HL-60/S4 treated with retinoic acid at 250 ng/mL for 4 days and 3 days (cell line): ENCODE measurements around the gene CAMK1D.

Experiments used
- in situ Hi-C: fragments of 300-500 bp; cut with MboI; formaldehyde crosslinking; loops from 2 replicates; pipeline ENCODE4 v1.7.0; 2022; ENCODE audit warnings: low sequenced_read_pairs

Gene CAMK1D

DNA sequence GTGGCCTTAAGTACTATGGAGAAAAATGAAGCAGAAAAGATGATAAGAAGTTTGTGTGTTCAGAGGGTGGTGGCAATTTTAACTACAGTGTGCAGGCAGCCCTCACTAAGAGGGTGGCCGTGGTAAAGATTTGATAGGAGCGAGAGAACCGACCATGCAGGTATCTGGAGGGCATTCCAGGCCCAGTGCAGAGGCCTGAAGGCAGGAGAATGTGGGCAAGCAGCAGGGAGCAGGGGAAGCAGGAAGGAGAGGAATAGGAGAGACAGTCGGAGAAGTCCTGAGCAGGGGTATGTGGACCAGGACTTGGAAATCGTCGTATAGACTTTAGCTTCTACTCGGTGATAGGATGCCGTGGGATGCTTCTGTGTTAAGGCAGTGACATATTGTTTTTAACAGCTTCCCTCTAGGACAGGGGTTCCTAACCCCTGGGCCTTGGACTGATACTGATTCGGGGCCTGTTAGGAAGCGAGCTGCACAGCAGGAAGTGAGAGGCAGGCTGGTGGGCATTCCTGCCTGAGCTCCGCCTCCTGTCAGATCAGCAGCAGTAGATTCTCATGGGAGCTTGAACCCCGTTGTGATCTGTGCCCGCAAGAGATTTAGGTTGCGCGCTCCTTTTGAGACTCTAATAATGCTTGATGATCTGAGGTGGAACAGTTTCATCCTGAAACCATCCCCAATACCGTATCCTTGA lies 425.0 kb downstream of the CAMK1D start:
- in situ Hi-C loops: no loop called here

DNA sequence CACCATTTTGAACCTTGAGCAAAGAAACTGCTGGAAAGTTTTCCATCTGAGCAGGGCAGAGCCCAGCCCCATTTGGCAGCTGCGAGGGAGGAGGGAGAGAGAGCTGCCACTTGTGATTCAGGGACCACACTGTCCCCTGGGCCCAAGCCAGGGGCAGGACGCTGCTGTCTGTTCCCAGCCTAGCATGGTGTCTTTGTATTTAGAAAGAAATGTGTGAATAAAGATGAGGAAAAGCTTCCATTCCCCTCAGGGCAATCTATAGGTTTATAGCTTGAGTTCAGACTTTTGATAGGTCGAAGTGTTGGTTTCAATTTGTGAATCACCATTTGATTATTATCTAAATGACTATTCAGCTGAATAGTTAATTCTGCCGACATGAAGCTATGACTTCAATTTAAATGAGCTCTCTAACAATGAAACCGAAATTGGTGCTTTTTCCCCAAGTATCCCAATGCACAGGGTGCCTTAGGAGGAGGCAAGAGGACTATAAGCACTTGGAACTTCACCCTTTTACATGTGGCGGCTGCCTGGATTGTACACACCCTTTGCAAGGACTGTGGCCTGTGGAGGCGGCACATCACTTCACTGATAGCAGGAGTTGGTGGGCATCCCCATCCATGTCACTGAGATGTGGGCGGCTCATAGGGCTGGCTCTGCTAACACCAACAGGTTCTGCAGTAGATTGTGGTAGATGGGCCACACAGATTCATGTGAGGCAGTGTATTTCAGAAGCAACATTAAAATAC lies 428.7 kb downstream of the CAMK1D start:
- in situ Hi-C loops: no loop called here

DNA sequence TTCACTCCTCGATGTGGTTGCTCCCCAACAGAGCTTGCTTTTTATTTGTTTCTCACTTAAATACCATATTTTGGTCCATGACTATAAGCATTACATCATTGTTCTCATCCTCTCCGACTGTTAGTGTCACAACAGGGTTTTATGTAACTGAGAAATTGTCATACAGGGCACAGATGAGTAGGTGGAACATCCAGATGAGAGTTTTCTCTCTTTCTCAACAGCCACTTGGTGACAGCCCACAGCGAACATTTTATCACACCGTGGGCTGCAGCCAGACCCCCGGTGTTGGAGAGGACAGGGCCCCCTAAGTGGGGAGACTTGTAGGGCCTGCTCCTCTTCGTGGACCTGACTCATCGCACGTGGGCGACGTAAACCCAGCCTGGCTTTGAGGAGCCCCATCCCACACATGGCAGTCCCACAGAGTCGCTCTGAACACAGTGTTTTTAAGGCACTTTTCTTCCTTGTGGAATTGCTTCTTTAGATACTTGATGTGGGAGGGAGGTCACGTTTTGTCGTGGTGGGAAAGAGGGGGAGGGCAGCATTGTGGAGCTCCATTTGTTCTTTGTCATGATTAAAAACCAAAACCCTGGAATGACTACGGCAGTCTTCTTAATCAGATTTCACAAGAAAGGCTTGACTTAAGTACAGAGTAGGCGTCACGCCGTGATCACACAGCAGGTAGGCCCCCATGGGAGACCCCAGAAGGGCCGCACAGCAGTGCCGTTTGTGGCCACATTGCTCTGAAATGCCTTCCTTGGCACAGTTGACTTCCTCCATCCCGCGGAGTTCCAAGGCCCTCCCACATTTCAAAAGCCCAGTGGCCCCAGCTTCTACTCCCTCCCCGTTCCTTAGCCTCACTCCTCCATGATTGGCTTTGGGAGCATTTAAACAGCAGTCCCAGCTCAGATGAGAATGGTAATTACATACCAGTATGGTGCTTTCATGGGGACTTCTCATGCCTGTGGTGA lies 431.6 kb downstream of the CAMK1D start:
- in situ Hi-C loops: no loop called here

DNA sequence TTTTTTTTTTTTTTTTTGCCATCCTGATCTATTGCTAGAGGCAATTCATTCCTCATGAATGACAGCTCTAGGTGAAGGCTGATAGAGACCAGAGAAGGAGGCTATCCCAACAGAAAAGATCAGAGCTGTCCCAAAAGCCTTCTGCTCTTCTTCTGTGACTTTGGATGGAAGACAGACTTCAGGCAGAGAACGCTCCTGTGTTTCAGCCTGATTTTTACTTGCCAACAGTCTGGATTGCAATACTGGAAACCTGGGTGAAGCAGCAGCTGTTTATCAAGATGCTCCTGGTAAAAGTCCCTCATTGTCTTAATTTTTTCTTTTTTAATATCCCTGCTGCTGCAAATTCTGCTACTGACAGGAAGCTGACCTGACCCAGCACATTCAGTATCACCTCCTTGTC lies 432.6 kb downstream of the CAMK1D start:
- in situ Hi-C loops: no loop called here

DNA sequence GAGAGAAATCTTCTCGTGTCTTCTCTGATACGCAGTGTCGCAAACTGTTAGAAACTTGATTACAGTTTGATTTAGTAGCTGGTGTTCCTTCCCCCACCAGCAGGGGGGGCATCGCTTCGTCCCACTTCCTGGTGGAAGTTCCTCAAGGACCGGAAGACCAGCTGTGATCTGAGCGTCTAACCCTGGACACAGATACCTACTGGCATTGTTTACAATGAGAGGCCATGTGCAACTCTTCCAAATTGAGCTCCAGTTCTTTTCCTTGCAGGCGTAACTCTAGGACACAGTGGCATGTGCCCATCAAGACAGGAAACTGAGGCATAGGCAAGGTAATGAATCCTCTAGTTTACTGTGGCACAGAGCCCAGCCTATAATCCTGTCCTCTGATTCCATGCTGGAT lies 433.2 kb downstream of the CAMK1D start:
- in situ Hi-C loops: no loop called here

DNA sequence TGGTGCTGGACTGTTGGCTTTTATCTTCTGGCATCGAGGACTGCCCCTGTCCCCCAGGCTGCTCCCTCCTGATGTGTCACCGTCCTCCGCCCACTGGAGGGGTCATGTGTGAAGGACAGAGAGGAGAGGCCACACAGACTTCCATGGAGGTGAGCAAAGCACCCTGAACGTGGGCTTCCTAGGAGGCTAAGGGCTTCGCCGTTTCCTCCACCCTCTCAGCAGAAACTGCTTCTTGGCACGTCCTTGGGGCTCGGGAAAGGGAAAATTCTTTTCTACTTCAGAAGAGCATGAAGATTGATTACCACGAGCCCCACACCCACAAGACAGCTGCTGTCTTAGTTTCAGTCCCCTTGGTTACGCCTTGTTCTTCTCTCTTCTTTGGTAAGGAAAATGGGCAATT lies 433.9 kb downstream of the CAMK1D start:
- in situ Hi-C loops: no loop called here

DNA sequence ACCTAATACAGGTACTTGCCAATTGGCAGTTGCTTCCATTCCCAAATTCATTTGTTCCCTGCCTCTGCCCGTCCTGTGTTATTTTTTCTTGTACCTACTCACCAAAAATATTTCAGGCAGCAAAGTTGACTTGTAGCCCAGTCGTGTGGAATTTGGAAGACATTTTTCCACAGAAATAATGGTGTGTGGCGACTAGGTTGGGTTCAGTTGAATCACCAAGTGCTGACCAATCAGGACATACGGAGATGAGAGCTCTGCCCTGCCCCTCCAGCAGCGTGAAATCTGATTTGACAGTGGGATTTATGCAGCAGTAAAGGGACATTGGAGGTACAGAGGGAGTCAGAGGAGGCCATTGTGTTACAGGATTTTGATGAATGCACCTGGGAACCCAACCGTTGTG lies 435.3 kb downstream of the CAMK1D start:
- in situ Hi-C loops: no loop called here

DNA sequence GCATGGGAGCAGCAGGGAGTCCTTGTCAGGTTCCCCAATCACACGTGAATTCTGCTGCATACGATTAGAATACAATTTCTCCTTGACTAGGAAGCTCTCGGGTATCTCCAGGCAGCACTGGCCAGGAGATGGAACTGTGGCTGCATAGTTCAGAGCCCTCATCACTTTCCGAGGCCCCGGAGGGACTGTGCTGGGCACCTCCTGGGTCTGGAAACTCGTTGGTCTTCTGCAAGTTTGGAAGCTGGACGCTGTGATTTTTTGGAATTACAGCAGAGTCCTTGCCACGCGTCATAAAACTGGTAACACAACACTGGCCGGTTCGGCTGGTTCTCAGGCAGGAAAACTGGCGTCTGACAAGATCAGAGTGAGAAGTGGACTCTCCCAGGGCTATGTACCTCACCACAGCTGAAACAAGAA lies 436.1 kb downstream of the CAMK1D start:
- in situ Hi-C loops: no loop called here

DNA sequence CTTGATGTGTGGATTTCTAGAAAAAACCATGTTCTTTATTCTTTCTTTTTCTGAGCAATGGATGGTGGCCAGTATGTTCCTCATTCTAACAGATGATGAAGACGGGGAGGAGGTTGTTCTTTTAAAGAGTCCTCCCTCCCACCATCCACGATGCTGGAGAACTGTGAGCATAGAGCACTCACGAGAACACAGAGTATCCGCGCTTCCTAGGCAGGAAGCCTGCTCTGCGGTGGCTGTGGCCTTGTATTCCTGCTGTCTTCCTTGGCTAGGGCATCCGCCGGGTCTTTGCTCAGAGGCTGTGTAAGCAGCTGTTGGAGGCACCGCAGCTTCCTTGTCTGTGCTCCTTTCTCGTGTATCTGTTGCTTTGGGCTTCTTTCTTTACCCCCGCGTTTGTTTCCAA lies 437.9 kb downstream of the CAMK1D start:
- in situ Hi-C loops: no loop called here

DNA sequence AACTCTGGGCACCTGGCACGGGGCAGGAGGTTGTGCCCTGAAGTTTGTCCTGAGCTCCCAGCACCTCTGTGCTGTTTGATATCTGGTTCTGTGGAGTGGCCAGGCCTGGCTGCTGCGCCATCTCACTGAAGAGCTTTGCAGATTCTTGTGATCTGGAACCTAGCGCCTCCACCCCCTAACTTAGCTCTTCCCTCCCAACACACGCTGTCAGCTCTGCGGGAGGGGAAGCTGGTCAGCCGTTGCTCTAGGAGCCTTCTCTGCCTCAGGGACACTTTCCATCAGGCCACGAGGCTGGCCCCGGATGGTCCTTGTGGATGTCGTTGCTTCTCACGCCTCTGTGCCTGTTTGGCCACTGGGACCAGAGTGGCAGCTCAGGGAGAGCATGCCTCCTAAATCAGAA lies 438.9 kb downstream of the CAMK1D start:
- in situ Hi-C loops: no loop called here

DNA sequence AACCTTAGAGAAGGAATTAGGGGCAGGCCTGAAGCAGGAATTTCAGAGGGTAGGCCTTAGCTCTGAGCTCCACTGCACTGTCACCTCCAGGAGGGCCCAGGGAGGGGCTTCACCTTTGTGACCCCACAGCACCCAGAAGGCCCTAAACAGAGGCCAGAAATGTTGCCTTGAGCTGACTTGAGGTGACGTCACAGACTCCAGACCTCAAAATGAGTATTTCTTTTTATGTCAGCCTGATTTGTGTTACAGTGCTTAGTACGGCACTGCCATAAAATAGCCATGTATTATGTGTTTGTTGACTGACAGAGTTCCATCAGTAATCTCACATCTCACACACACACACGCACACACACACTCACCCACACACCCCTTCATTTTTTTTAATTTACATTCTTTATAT lies 440.9 kb downstream of the CAMK1D start:
- in situ Hi-C loops: no loop called here

DNA sequence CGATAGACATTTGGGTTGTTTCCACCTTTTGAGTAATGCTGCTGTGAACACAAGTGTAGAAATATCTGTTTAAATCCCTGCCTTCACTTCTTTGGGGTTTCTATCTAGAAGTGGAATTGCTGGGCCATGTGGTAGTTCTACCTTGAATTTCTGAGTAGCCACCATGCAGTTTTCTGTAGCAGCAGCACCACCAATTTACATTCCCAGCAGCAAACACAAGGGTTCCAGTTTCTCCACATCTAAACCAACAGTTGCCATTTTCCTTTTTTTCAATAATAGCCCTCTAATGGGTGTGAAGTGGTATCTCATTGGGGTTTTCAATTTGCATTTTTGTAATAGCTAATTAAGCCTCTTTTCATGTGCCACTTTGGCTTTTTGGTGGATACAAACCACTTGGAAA lies 442.4 kb downstream of the CAMK1D start:
- in situ Hi-C loops: no loop called here

DNA sequence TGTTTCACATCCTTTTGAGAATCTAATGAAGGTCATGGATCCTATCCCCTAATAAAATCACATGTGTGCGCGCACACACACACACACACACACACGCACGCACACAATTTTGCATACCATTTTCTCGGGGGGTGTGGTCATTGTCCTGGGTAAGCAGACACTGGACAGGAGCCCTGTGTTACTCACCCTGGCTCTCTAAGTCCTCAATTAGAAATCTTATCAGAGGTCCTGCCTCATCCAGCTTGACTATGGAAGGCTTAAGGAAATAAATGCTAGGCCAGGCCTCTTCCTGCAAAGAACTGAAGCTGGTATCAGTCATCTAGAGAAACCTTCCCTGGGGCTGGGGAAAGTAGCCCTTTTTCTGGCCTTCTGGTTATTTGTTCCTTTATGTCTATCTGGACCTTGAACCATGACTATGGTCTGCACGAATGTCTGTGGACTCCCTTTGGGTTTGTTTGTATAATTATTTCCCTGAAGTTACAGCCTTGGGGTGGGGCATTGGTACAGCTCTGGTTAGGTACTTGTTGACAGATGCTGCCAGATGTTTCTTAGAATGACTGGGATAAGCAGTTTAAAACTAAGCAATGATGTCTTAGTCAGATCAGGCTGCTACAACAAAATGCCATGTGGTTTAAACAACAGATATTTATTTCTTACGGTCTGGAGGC lies 443.7 kb downstream of the CAMK1D start:
- in situ Hi-C loops: no loop called here

DNA sequence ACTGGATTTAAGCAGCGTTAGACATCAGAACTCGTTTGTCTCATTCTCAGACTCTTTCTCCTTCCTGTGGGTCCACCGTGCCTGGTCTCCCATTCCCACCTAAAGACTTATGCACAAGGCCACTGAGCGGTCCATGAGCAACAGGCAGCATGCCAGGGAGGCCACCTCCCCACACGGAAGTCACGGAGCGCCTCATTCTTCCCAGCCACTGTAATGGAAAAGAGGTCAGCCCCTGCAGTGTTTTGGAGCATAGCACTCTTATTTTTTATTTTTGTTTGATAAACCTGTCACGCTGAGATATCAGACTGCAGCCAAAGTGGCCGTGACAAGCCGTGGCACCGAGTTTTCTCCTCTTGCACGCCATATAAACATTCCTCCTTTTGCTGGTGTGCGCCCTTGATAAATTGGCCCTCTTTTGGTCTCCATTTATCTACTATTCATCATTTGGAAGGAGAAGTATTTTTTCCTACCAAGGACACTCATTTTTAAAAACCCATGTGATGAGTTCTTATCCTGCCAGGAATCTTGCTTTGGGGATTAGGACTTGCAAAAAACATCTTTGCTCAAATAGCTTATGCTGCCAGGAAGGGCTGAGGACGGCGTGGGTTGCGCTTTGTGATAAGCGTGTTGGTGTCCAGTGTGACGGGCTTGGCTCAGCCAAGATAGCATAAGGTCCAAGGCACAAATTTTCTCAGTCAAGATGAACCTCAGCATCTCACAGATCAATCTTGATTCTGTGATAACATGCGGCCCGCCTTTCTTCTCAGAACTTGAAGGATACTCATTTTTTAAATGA lies 446.2 kb downstream of the CAMK1D start:
- in situ Hi-C loops: no loop called here

DNA sequence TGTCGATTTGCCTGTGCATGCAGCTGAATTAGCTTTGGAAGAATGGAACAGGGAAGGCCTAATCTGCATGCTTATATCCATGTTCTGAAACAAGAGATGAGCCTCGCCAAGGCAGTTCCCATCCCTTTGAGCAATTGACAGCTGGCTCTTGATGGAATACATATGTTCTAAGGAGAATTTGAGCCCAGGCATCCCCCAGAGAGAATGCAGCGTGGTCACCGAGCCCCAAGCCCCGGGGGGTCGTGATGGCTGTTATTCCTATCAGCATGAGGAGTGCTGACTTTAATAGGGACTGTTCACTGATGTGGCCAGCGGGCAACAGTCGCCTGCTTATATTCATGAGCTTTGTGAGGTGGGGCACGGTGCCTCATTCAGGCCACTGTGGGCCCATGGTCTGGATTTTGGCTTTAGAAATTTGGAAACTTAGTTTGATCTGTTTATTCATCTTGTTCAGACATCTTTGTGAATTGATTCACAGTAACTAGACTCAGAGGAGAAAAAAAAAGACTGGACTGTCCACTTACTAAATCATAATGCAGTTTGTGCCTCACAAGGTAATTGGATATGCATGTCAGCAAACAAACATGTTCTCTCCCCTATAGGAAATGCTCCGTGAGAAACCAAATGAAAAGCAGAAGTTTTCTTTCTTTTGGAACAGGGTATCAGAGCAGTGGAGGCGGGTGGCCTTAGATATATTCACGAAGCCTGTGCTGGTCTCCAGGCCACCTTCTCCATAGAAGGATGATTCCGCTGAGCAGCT lies 447.2 kb downstream of the CAMK1D start:
- in situ Hi-C loops: no loop called here

DNA sequence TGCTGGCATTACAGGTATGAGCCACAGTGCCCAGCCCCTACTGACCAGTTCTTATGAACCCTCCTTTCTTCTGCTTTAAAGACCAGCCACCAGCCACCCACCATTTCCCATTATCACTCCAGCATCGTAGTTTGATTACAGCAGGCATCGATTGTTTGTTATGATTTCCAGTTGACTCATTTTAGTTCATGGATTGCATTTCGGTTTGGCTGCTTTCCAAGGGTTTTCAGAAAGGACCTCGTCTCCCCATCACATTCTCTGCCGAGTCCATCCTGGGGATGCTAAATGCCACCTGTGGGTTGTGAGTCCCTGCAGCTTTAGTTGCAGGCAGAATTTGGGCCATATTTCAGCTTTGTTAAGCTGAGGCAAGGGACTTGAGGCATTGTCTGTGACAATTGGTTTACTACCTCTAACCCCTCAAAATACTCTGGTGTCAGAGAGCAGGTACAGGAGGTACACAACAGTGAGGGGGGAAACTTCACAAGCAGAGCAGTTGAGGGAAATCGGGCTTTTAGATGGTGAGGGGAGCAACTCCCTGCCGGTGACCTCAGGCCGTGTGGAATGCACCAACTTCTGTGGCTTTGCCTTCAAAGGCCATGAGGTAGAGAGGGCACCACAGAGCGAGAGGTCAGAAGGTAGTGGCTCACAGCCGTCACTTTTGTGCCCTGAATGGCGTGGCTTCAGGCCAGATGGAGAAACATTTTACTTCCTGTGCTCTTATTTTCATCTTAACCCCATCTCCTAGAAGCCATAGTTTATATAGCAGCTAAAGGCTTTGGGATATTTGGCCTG lies 448.3 kb downstream of the CAMK1D start:
- in situ Hi-C loops: no loop called here

DNA sequence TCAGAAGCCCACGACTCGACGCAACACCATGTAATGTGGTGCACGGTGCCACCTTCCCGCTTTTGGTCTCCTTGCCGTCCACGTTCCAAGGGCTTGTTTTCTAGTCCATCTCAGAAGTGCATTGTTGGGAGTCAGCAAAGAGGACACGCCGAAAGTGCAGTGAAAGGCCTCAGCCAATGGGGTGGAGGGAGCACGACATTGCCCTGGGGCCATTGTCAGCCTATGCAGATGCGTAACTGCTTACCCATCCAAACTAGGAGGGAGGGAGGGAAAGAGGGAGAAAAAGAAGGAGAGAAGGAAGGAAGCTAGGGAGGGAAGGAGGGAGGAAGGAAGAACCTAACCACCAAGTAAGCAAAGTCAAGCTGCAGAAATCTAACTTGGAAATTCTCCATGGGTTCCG lies 449.8 kb downstream of the CAMK1D start:
- in situ Hi-C loops: no loop called here

DNA sequence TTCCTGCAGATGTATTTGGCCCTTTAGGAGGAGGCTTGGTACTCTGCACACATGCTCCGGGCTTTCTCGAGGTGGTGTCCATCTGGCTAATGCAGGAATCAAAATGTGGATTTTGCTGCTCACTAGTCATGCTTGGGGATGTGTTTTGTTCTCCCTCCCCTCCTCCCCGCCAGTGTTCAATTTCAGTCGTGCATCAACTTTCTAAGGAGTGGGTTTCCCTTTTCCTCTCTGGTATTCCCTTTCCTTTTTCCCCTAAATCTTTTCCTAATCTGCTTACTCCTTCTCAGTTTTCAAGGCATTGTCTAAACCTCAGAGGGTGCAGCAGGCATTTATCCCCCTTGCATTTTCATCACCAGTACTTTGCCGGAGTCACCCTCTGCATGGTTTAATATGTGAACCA lies 450.4 kb downstream of the CAMK1D start:
- in situ Hi-C loops: no loop called here

DNA sequence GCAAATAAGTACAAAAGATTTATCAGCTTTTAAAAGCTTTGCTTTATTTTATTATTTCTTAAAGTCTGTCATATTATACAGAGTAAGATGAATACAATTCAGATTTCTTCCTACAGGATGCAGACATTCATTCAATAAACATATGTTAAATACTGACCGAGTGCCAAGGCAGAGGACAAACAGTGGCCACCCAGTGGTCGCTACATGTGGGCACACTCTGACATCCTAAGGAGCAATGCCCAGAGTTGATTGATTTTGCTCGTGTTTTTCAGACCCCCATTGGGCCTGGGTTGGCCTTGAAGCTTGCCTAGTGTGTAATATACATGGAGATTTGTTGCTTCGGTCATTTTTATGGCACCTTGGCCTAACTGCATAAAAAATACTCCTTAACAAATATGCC lies 451.0 kb downstream of the CAMK1D start:
- in situ Hi-C loops: no loop called here
